HG02610 (cell line): ENCODE results near the gene FIGLA.
"Not testable (repeated sequence)": the region's sequence is repeated elsewhere in the genome, so short reads cannot be mapped to it uniquely, and the experiment has no call there.

Experiments used
- ATAC-seq: cut with Tn5 transposase; IDR thresholded peaks from one replicate; pipeline ENCODE4 v1.9.1; 2021; ENCODE audit warnings: mild to moderate bottlenecking, moderate library complexity; ENCODE audit not compliant: unreplicated experiment

Gene FIGLA

GRCh38 chr2:70747284-70747683 is 43.2 kb downstream of the FIGLA start:
- ATAC-seq = no peak

DNA sequence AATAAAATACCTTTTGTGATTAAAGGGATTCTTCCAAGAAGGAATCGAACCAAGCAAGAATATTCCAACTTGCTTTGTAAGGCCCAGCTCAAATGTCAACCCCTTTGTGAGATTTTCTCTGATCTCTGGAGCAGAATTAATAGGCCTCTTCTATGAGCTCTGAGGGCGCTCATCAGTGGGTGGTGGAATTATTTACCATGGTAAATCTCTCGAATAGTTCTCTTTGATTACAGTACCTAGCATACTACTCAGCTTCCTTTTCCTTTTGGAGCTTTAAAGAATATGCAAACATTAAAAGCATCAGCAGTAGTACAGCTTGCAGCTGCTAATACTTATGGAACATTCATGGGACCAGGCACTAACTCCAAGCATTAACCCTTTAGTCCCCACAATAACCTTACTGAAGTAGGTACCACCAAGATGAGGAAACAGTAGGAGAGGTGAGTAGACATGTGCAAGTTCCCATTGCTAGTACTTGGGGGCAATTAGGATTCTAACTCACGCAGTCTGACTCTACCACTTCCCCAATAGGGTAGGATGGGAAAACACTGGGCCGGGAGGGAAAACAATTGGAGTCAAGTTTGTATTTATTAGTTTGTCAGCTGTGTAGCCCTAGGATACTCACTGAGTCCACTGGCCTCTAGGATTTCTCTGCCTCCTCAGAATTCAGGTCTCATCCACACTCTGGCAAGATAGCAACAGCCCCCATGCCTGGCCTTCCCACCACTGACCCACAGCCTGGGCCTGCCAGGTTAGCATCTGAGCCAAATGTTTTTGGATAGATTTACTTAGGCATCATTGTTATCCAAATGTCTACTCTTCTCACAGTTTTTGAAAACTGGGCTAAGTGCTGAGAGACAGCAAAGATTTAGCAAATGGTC is 44.1 kb downstream of the FIGLA start:
- ATAC-seq = no peak

- no peak for ATAC-seq
Measured at GRCh38 chr2:70745276-70745825, 45.1 kb downstream of the FIGLA start.

DNA sequence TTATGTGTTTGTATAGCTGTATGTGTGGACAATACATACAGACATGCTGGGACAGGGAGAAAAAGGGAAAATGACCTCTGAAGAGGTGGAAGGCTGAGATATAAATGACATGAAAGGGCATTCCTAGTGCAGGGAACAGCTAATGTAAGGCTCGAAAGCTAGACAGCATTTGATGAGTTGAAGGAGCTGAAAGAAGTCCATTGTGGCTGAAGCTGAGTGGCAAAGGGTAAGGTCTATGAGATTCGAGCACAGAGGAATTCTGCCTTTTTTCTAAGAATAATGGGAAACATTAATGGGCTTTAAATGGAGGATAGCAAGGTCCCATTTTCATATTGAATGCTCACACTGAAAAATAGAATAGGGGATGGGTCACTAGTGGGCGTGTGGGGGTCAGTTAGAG is 46.0 kb downstream of the FIGLA start:
- no peak for ATAC-seq

DNA sequence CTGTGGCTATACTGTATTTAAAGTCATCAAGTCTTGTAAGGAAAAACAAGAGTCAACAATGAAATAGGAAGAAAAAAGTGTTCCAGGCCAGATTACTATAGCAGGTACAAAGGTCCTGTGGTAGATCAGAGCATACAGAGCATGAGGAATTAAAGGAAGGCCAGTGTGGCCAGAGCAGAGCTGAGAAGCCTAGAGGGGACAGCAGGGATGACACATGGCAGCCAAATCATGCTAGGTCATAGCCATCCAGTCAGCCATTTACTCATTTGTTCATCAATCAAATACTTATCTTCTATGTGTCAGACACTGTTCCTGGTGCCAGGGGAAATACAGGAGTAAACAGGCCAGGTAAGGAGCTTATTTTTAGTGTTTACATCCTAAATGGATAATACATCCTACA is 46.8 kb downstream of the FIGLA start:
- no peak for ATAC-seq

DNA sequence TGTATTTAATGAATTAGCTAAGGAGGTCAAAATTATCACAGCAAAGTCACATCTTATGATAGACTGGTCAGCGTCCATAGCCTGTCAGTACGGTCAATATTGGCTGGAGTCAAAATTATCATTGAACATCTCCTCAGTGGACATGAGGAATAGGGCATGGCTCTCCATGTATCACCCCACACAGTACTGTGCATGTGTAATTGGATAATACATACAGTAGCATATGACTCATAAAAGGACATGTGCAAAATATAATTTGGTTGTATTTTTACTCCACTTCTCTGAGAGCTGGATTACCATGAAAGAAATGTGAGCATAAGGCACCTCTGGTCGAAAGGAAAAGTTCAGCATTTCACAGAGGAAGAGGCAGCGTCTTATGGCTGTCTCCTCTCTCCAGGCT is 47.4 kb downstream of the FIGLA start:
- no peak for ATAC-seq

DNA sequence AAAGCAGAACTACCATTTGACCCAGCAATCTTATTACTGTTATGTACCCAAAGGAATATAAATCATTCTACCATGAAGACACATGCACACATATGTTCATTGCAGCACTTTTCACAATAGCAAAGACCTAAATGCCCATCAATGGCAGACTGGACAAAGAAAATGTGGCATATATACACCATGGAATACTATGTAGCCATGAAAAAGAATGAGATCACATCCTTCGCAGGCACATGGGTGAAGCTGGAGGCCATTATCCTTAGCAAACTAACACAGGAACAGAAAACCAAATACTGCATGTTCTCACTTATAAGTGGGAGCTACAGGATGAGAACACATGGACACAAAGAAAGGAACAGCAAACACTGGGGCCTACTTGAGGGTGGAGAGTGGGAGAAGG is 51.0 kb downstream of the FIGLA start:
- not testable (repeated sequence) for ATAC-seq

- no peak for ATAC-seq
Measured at GRCh38 chr2:70738159-70738558, 52.3 kb downstream of the FIGLA start.

DNA sequence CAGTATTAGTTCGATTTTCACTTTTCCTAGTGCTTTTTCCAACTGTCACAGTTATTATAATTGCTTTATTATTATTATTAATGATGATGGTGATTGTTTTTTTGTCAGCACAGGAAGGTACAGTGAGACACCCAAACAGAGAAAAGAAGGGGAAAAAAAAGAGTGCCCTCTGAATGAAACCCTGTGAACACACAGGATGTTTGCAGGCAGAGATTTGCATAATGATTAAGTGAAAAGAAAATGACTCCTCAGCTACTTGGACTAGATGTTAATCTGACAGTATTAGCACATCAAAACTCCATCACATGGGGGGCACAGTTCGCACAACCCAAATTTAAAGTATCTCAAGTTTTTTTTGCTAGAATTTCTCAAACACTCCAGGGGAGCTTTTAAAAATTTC is 55.4 kb downstream of the FIGLA start:
- no peak for ATAC-seq

- no peak for ATAC-seq
Measured at GRCh38 chr2:70733646-70734180, 56.7 kb downstream of the FIGLA start.

- no peak for ATAC-seq
Measured at GRCh38 chr2:70732766-70733645, 57.4 kb downstream of the FIGLA start.

- no peak for ATAC-seq
Measured at GRCh38 chr2:70730730-70731129, 59.7 kb downstream of the FIGLA start.

- no peak for ATAC-seq
Measured at GRCh38 chr2:70729647-70730046, 60.8 kb downstream of the FIGLA start.

DNA sequence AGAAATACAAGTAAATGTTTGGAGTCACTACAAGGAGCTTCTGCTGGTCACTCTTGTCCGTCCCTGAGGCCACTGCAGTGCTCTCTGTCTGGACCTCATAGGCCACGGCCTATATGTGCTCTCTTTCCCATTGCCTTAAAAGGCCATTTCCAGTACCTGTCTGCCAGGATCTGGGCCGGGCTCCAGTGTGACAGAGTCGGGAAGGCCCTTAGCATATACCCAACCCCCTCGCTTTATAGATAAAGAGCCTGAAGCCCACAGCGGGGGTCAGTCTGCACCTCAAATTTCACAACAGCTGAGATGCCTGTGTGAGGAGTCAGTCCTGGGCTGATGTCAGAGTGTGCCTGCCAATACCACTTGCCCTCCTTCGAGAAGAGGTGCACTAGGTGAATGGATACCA is 62.3 kb downstream of the FIGLA start:
- no peak for ATAC-seq
